ENCODE data around the gene ZNF521.
"Not testable (repeated sequence)": the region's sequence is repeated elsewhere in the genome, so short reads cannot be mapped to it uniquely, and the experiment has no call there.

ZNF521 gene

GRCh38 chr18:25039781-25040180, 312.2 kb downstream of the ZNF521 start:
- no peak overlapping the region for H2BK12ac ChIP-seq (ENCODE audit: low read length)
- no peaks in the 10 kb centered on the region for H3K9me3 ChIP-seq (replicated peaks in 1 of 2; ENCODE audit: control insufficient read depth in 2 of 2, insufficient read depth in 1 of 2, low read depth in 1 of 2, low read length in 2 of 2)
- no peaks in the 10 kb centered on the region for H3K79me1 ChIP-seq (ENCODE audit: low read depth, low read length)
- H3K18ac ChIP-seq (ENCODE audit: low read length) = no peak overlapping the region
- no peak overlapping the region for H3K4me3 ChIP-seq (ENCODE audit: low read length in 2 of 2)
- H3K4ac ChIP-seq (ENCODE audit: low read length) = no peak overlapping the region
- H2AFZ ChIP-seq (ENCODE audit: low read length) = no peak overlapping the region
- H3K23ac ChIP-seq (ENCODE audit: low read depth, low read length, poor library complexity) = no peak overlapping the region
- no peak overlapping the region for H2AK5ac ChIP-seq (ENCODE audit: low read depth, low read length)
- DNase-seq (ENCODE audit: low spot score) = no peak
- WGBS, 2 donors (ENCODE audit: extremely low coverage in 2 of 2, insufficient read length in 2 of 2, insufficient replicate concordance in 1 of 2) = no CpG with 5 or more reads among the region's 3 CpGs
- no peaks in the 10 kb centered on the region for H3K36me3 ChIP-seq (replicated peaks in 1 of 2; ENCODE audit: control insufficient read depth in 2 of 2, insufficient read depth in 2 of 2, low read length in 2 of 2)
- H4K8ac ChIP-seq (ENCODE audit: low read depth, low read length) = no peak overlapping the region
- H2BK15ac ChIP-seq (ENCODE audit: low read length) = no peak overlapping the region
- H3K9ac ChIP-seq (ENCODE audit: low read depth, low read length, poor library complexity) = no peak overlapping the region
- H3K27me3 ChIP-seq (ENCODE audit: control insufficient read depth in 3 of 3, insufficient read depth in 3 of 3, low read depth in 1 of 3, low read length in 3 of 3) = peaks cover 0 to 2% (median 0%) of the 10 kb centered on the region in 3 experiments
- H3K4me1 ChIP-seq (ENCODE audit: control insufficient read depth in 2 of 2, insufficient read depth in 1 of 2, low read depth in 1 of 2, low read length in 2 of 2) = peaks cover 16 to 25% of the 10 kb centered on the region in 2 donors
- no peak overlapping the region for H3K27ac ChIP-seq (replicated peaks; ENCODE audit: low read length)
- no peak overlapping the region for H2BK5ac ChIP-seq (ENCODE audit: low read length)
- no peak overlapping the region for H2BK120ac ChIP-seq (ENCODE audit: low read depth, low read length)
- H4K91ac ChIP-seq (ENCODE audit: low read depth, low read length, poor library complexity) = no peak overlapping the region
- H3K4me2 ChIP-seq (ENCODE audit: insufficient read depth, low read length, poor library complexity, severe bottlenecking) = no peak overlapping the region
- no peak overlapping the region for H3K14ac ChIP-seq (ENCODE audit: low read length)

GRCh38 chr18:25038261-25038660, 313.7 kb downstream of the ZNF521 start:
- Histone ChIP-seq H3K79me1 (ENCODE audit: low read depth, low read length) (no peaks in the 10 kb centered on the region), H2BK15ac (ENCODE audit: low read length) (no peak overlapping the region), H3K36me3 (replicated peaks in 1 of 2; ENCODE audit: control insufficient read depth in 2 of 2, insufficient read depth in 2 of 2, low read length in 2 of 2) (no peaks in the 10 kb centered on the region), H2BK120ac (ENCODE audit: low read depth, low read length) (no peak overlapping the region), H3K4me2 (ENCODE audit: insufficient read depth, low read length, poor library complexity, severe bottlenecking) (no peak overlapping the region), H3K4ac (ENCODE audit: low read length) (no peak overlapping the region), H2AK5ac (ENCODE audit: low read depth, low read length) (no peak overlapping the region), H3K27me3 (ENCODE audit: control insufficient read depth in 3 of 3, insufficient read depth in 3 of 3, low read depth in 1 of 3, low read length in 3 of 3) (no peaks in the 10 kb centered on the region), H3K9me3 (replicated peaks in 1 of 2; ENCODE audit: control insufficient read depth in 2 of 2, insufficient read depth in 1 of 2, low read depth in 1 of 2, low read length in 2 of 2) (no peaks in the 10 kb centered on the region), H4K8ac (ENCODE audit: low read depth, low read length) (no peak overlapping the region), H3K4me3 (ENCODE audit: low read length in 2 of 2) (no peak overlapping the region), H2AFZ (ENCODE audit: low read length) (peak overlapping the region; percentile 11), H3K4me1 (ENCODE audit: control insufficient read depth in 2 of 2, insufficient read depth in 1 of 2, low read depth in 1 of 2, low read length in 2 of 2) (peaks cover 8 to 15% of the 10 kb centered on the region in 2 donors), H4K91ac (ENCODE audit: low read depth, low read length, poor library complexity) (no peak overlapping the region), H3K9ac (ENCODE audit: low read depth, low read length, poor library complexity) (no peak overlapping the region), H2BK12ac (ENCODE audit: low read length) (no peak overlapping the region), H3K27ac (replicated peaks; ENCODE audit: low read length) (no peak overlapping the region), H3K14ac (ENCODE audit: low read length) (no peak overlapping the region), H3K18ac (ENCODE audit: low read length) (no peak overlapping the region), H2BK5ac (ENCODE audit: low read length) (no peak overlapping the region), H3K23ac (ENCODE audit: low read depth, low read length, poor library complexity) (no peak overlapping the region)
- WGBS, 2 donors (ENCODE audit: extremely low coverage in 2 of 2, insufficient read length in 2 of 2, insufficient replicate concordance in 1 of 2) = no CpG with 5 or more reads among the region's 8 CpGs
- DNase-seq (ENCODE audit: low spot score) = peak; percentile 37

GRCh38 chr18:25033747-25034471, 318.1 kb downstream of the ZNF521 start:
- H3K4me3 ChIP-seq (ENCODE audit: low read length in 2 of 2) = no peak overlapping the region
- H3K9me3 ChIP-seq (replicated peaks in 1 of 2; ENCODE audit: control insufficient read depth in 2 of 2, insufficient read depth in 1 of 2, low read depth in 1 of 2, low read length in 2 of 2) = no peaks in the 10 kb centered on the region
- H2BK5ac ChIP-seq (ENCODE audit: low read length) = no peak overlapping the region
- no peak for DNase-seq (ENCODE audit: low spot score)
- no peak overlapping the region for H3K18ac ChIP-seq (ENCODE audit: low read length)
- no peak overlapping the region for H2AK5ac ChIP-seq (ENCODE audit: low read depth, low read length)
- no peak overlapping the region for H4K91ac ChIP-seq (ENCODE audit: low read depth, low read length, poor library complexity)
- H3K27ac ChIP-seq (replicated peaks; ENCODE audit: low read length) = no peak overlapping the region
- H3K4me2 ChIP-seq (ENCODE audit: insufficient read depth, low read length, poor library complexity, severe bottlenecking) = no peak overlapping the region
- no peak overlapping the region for H4K8ac ChIP-seq (ENCODE audit: low read depth, low read length)
- H3K27me3 ChIP-seq (ENCODE audit: control insufficient read depth in 3 of 3, insufficient read depth in 3 of 3, low read depth in 1 of 3, low read length in 3 of 3) = no peaks in the 10 kb centered on the region
- H3K23ac ChIP-seq (ENCODE audit: low read depth, low read length, poor library complexity) = no peak overlapping the region
- no peak overlapping the region for H3K14ac ChIP-seq (ENCODE audit: low read length)
- H3K36me3 ChIP-seq (replicated peaks in 1 of 2; ENCODE audit: control insufficient read depth in 2 of 2, insufficient read depth in 2 of 2, low read length in 2 of 2) = peaks cover 0 to 1% of the 10 kb centered on the region in 2 donors
- WGBS, 2 donors (ENCODE audit: extremely low coverage in 2 of 2, insufficient read length in 2 of 2, insufficient replicate concordance in 1 of 2) = no CpG with 5 or more reads among the region's 4 CpGs
- H2AFZ ChIP-seq (ENCODE audit: low read length) = peak overlapping the region; percentile 32
- H3K79me1 ChIP-seq (ENCODE audit: low read depth, low read length) = no peaks in the 10 kb centered on the region
- H2BK15ac ChIP-seq (ENCODE audit: low read length) = no peak overlapping the region
- no peak overlapping the region for H2BK120ac ChIP-seq (ENCODE audit: low read depth, low read length)
- peaks cover 8 to 10% of the 10 kb centered on the region in 2 donors for H3K4me1 ChIP-seq (ENCODE audit: control insufficient read depth in 2 of 2, insufficient read depth in 1 of 2, low read depth in 1 of 2, low read length in 2 of 2)
- no peak overlapping the region for H3K9ac ChIP-seq (ENCODE audit: low read depth, low read length, poor library complexity)
- H2BK12ac ChIP-seq (ENCODE audit: low read length) = no peak overlapping the region
- H3K4ac ChIP-seq (ENCODE audit: low read length) = no peak overlapping the region

GRCh38 chr18:25033175-25033574, 318.8 kb downstream of the ZNF521 start:
- H3K4ac ChIP-seq (ENCODE audit: low read length); H3K4me2 ChIP-seq (ENCODE audit: insufficient read depth, low read length, poor library complexity, severe bottlenecking); H2BK120ac ChIP-seq (ENCODE audit: low read depth, low read length); H3K27me3 ChIP-seq (ENCODE audit: control insufficient read depth in 3 of 3, insufficient read depth in 3 of 3, low read depth in 1 of 3, low read length in 3 of 3); H3K36me3 ChIP-seq (replicated peaks in 1 of 2; ENCODE audit: control insufficient read depth in 2 of 2, insufficient read depth in 2 of 2, low read length in 2 of 2); H3K23ac ChIP-seq (ENCODE audit: low read depth, low read length, poor library complexity); H2BK5ac ChIP-seq (ENCODE audit: low read length); H3K4me3 ChIP-seq (ENCODE audit: low read length in 2 of 2); H3K9ac ChIP-seq (ENCODE audit: low read depth, low read length, poor library complexity); H2BK15ac ChIP-seq (ENCODE audit: low read length); H2BK12ac ChIP-seq (ENCODE audit: low read length); H3K27ac ChIP-seq (replicated peaks; ENCODE audit: low read length); H4K91ac ChIP-seq (ENCODE audit: low read depth, low read length, poor library complexity); H4K8ac ChIP-seq (ENCODE audit: low read depth, low read length); DNase-seq (ENCODE audit: low spot score); H3K9me3 ChIP-seq (replicated peaks in 1 of 2; ENCODE audit: control insufficient read depth in 2 of 2, insufficient read depth in 1 of 2, low read depth in 1 of 2, low read length in 2 of 2); H3K18ac ChIP-seq (ENCODE audit: low read length); H3K79me1 ChIP-seq (ENCODE audit: low read depth, low read length); H3K14ac ChIP-seq (ENCODE audit: low read length); H2AK5ac ChIP-seq (ENCODE audit: low read depth, low read length); H2AFZ ChIP-seq (ENCODE audit: low read length): not testable (repeated sequence)
- no CpG with 5 or more reads among the region's 6 CpGs for WGBS, 2 donors (ENCODE audit: extremely low coverage in 2 of 2, insufficient read length in 2 of 2, insufficient replicate concordance in 1 of 2)
- peaks cover 1 to 10% of the 10 kb centered on the region in 2 donors for H3K4me1 ChIP-seq (ENCODE audit: control insufficient read depth in 2 of 2, insufficient read depth in 1 of 2, low read depth in 1 of 2, low read length in 2 of 2)
